HAP-1 (cell line): ENCODE measurements around the gene PRKD3.

ENCODE experiments used
- DNase-seq, 2 experiments: peaks; one replicate each; pipeline ENCODE4 v3.0.0-alpha.2; 2016 to 2020; ENCODE audit warnings: low spot score in 2 of 2
- H3K27me3 ChIP-seq: fragments of 250-450 bp; sonication (Bioruptor Pico); 2 replicates; pipeline ENCODE4 v1.5.1; 2020; ENCODE audit warnings: low read depth, mild to moderate bottlenecking, moderate library complexity
- H3K36me3 ChIP-seq: fragments of 250-450 bp; sonication (Bioruptor Pico); replicated peaks from 2 replicates; pipeline ENCODE4 v1.5.1; 2020; ENCODE audit warnings: mild to moderate bottlenecking
- H3K4me1 ChIP-seq: fragments of 250-450 bp; sonication (Bioruptor Pico); 2 replicates; pipeline ENCODE4 v1.5.1; 2020; ENCODE audit warnings: mild to moderate bottlenecking
- H3K4me3 ChIP-seq: fragments of 250-450 bp; sonication (Bioruptor Pico); 2 replicates; pipeline ENCODE4 v1.5.1; 2020; ENCODE audit warnings: mild to moderate bottlenecking, moderate library complexity
- H3K9me3 ChIP-seq: fragments of 250-450 bp; sonication (Bioruptor Pico); 2 replicates; pipeline ENCODE4 v1.5.1; 2020; ENCODE audit warnings: mild to moderate bottlenecking, moderate library complexity
- in situ Hi-C: fragments of 300-500 bp; cut with MboI; formaldehyde crosslinking; loops from 3 replicates; pipeline ENCODE4 v1.14.3; 2020; ENCODE audit warnings: low sequenced_read_pairs, inconsistent platforms, mixed read lengths

Gene PRKD3

GRCh38 chr2:37332560-37332959 lies 7.9 kb upstream of the PRKD3 start:
- in situ Hi-C loops = no loop called here
- Histone ChIP-seq H3K4me1 (peaks cover 22% of the 10 kb centered on the region), H3K36me3 (no peaks in the 10 kb centered on the region), H3K9me3 (no peaks in the 10 kb centered on the region), H3K4me3 (no peak overlapping the region), H3K27me3 (peaks cover 48% of the 10 kb centered on the region)
- no peak for DNase-seq

GRCh38 chr2:37330681-37331080 lies 6.0 kb upstream of the PRKD3 start:
- peaks cover 11% of the 10 kb centered on the region for H3K4me1 ChIP-seq
- no peak for DNase-seq

GRCh38 chr2:37326866-37327634 lies 2.4 kb upstream of the PRKD3 start:
- Histone ChIP-seq H3K9me3 (no peaks in the 10 kb centered on the region), H3K4me1 (peaks cover 16% of the 10 kb centered on the region), H3K4me3 (no peak overlapping the region), H3K36me3 (no peaks in the 10 kb centered on the region), H3K27me3 (peaks cover 44% of the 10 kb centered on the region)
- no peak for DNase-seq
- in situ Hi-C loops = no loop called here

More at GRCh38 chr2:37330681-37331080, 6.0 kb upstream of the PRKD3 start:
- in situ Hi-C loops = no loop called here
- no peaks in the 10 kb centered on the region for H3K9me3 ChIP-seq
- H3K27me3 ChIP-seq = peaks cover 60% of the 10 kb centered on the region
- H3K36me3 ChIP-seq = no peaks in the 10 kb centered on the region
- no peak overlapping the region for H3K4me3 ChIP-seq

- Histone ChIP-seq H3K4me1 (peaks cover 23% of the 10 kb centered on the region), H3K36me3 (no peaks in the 10 kb centered on the region), H3K4me3 (no peak overlapping the region), H3K27me3 (peaks cover 37% of the 10 kb centered on the region), H3K9me3 (no peaks in the 10 kb centered on the region)
- in situ Hi-C loops = no loop called here
- DNase-seq = no peak
Measured at GRCh38 chr2:37326285-37326684, 1.7 kb upstream of the PRKD3 start.

- peaks cover 20% of the 10 kb centered on the region for H3K4me1 ChIP-seq
- in situ Hi-C loops = no loop called here
- no peaks in the 10 kb centered on the region for H3K9me3 ChIP-seq
- H3K36me3 ChIP-seq = no peaks in the 10 kb centered on the region
- DNase-seq = no peak
- peak overlapping the region; percentile 51; the same call in 1 of the 2 replicates for H3K4me3 ChIP-seq
- H3K27me3 ChIP-seq = peaks cover 32% of the 10 kb centered on the region
Measured at GRCh38 chr2:37325625-37326071, 1.0 kb upstream of the PRKD3 start.

- peak in 1 of 2 experiments; percentile 87 for DNase-seq
- Histone ChIP-seq H3K36me3 (no peaks in the 10 kb centered on the region), H3K4me1 (peaks cover 15% of the 10 kb centered on the region), H3K27me3 (peaks cover 24% of the 10 kb centered on the region), H3K4me3 (peak overlapping the region; percentile 51), H3K9me3 (no peaks in the 10 kb centered on the region)
- in situ Hi-C loops = no loop called here
Measured at GRCh38 chr2:37324536-37324785, 172 bp downstream of the PRKD3 start.

- in situ Hi-C loops = no loop called here
- H3K4me3 ChIP-seq = peak overlapping the region; percentile 51
- H3K36me3 ChIP-seq = no peaks in the 10 kb centered on the region
- no peaks in the 10 kb centered on the region for H3K9me3 ChIP-seq
- peaks cover 24% of the 10 kb centered on the region for H3K27me3 ChIP-seq
- peak; percentile 26 to 46 for DNase-seq
- peaks cover 15% of the 10 kb centered on the region for H3K4me1 ChIP-seq
Measured at GRCh38 chr2:37323781-37324535, 675 bp downstream of the PRKD3 start.

GRCh38 chr2:37323176-37323780 lies 1.4 kb downstream of the PRKD3 start:
- Histone ChIP-seq H3K27me3 (peaks cover 24% of the 10 kb centered on the region), H3K36me3 (no peaks in the 10 kb centered on the region), H3K4me1 (peaks cover 15% of the 10 kb centered on the region), H3K4me3 (peak overlapping the region; percentile 51), H3K9me3 (no peaks in the 10 kb centered on the region)
- DNase-seq = no peak
- in situ Hi-C loops = no loop called here

- Histone ChIP-seq H3K4me1 (peaks cover 15% of the 10 kb centered on the region), H3K9me3 (no peaks in the 10 kb centered on the region), H3K27me3 (peaks cover 18% of the 10 kb centered on the region), H3K36me3 (no peaks in the 10 kb centered on the region), H3K4me3 (peak overlapping the region; percentile 51; the same call in 1 of the 2 replicates)
- in situ Hi-C loops = no loop called here
- no peak for DNase-seq
Measured at GRCh38 chr2:37322368-37322767, 2.3 kb downstream of the PRKD3 start.

GRCh38 chr2:37321029-37321682 lies 3.5 kb downstream of the PRKD3 start:
- no peak overlapping the region for H3K4me3 ChIP-seq
- H3K27me3 ChIP-seq = peaks cover 11% of the 10 kb centered on the region
- H3K9me3 ChIP-seq = no peaks in the 10 kb centered on the region
- peaks cover 15% of the 10 kb centered on the region for H3K4me1 ChIP-seq
- no peak for DNase-seq
- in situ Hi-C loops = no loop called here
- H3K36me3 ChIP-seq = no peaks in the 10 kb centered on the region; the same call in 1 of the 2 replicates

GRCh38 chr2:37319754-37320609 lies 4.7 kb downstream of the PRKD3 start:
- no peak for DNase-seq
- Histone ChIP-seq H3K9me3 (no peaks in the 10 kb centered on the region), H3K36me3 (no peaks in the 10 kb centered on the region; the same call in 1 of the 2 replicates), H3K27me3 (peaks cover 2% of the 10 kb centered on the region), H3K4me3 (no peak overlapping the region), H3K4me1 (peaks cover 15% of the 10 kb centered on the region)
- in situ Hi-C loops = no loop called here

GRCh38 chr2:37318401-37318800 lies 6.2 kb downstream of the PRKD3 start:
- no peaks in the 10 kb centered on the region for H3K27me3 ChIP-seq
- H3K9me3 ChIP-seq = no peaks in the 10 kb centered on the region
- no peaks in the 10 kb centered on the region; the same call in 1 of the 2 replicates for H3K36me3 ChIP-seq
- no peak for DNase-seq
- peaks cover 15% of the 10 kb centered on the region for H3K4me1 ChIP-seq
- in situ Hi-C loops = no loop called here
- H3K4me3 ChIP-seq = no peak overlapping the region

- no peaks in the 10 kb centered on the region for H3K9me3 ChIP-seq
- DNase-seq = no peak
- no peaks in the 10 kb centered on the region for H3K27me3 ChIP-seq
- peaks cover 13% of the 10 kb centered on the region for H3K4me1 ChIP-seq
- in situ Hi-C loops = no loop called here
- no peaks in the 10 kb centered on the region; the same call in 1 of the 2 replicates for H3K36me3 ChIP-seq
- no peak overlapping the region for H3K4me3 ChIP-seq
Measured at GRCh38 chr2:37317746-37318145, 6.9 kb downstream of the PRKD3 start.
